Heart right ventricle (tissue), 16 donors: ENCODE data around the gene TM9SF3. TPM values are rescaled to one million over a fixed set of nuclear protein-coding genes. Genes with fewer than 3 reads are reported as not detected.

Source experiments
- ATAC-seq, 8 donors: fragments of 200-7000 bp; cut with Tn5 transposase; one replicate each; pipeline ENCODE4 v1.9.1; 2020; ENCODE audit warnings: mild to moderate bottlenecking in 8 of 8, moderate library complexity in 8 of 8, moderate number of reproducible peaks in 1 of 8
- DNase-seq, 2 donors: peaks; one replicate each; pipeline ENCODE4 v3.0.0-alpha.2; 2020
- H3K27ac ChIP-seq, 10 donors: fragments of 200-600 bp; sonication (generic) in 2 of 10; one replicate each; pipeline versions ENCODE4 v1.5.0 to v1.8.0; 2020 to 2022; ENCODE audit warnings: mild to moderate bottlenecking in 3 of 10
- H3K27me3 ChIP-seq, 7 donors: fragments of 200-600 bp; one replicate each; pipeline ENCODE4 v1.8.0; 2021 to 2022; ENCODE audit warnings: mild to moderate bottlenecking in 2 of 7
- H3K36me3 ChIP-seq, 9 donors: fragments of 200-600 bp; sonication (generic) in 1 of 9; one replicate each; pipeline versions ENCODE4 v1.5.0 to v1.8.0; 2020 to 2022; ENCODE audit warnings: mild to moderate bottlenecking in 2 of 9
- H3K4me1 ChIP-seq, 9 donors: fragments of 200-600 bp; sonication (generic) in 1 of 9; one replicate each; pipeline versions ENCODE4 v1.5.0 to v1.8.0; 2020 to 2022; ENCODE audit warnings: mild to moderate bottlenecking in 4 of 9
- H3K4me3 ChIP-seq, 10 donors: fragments of 200-600 bp; sonication (generic) in 2 of 10; one replicate each; pipeline versions ENCODE4 v1.5.0 to v1.8.0; 2020 to 2022; ENCODE audit warnings: mild to moderate bottlenecking in 7 of 10, moderate library complexity in 2 of 10
- H3K9me3 ChIP-seq, 11 donors: fragments of 200-600 bp in 10 of 11; sonication (generic) in 2 of 11; one replicate each; pipeline versions ENCODE4 v1.5.0 to v1.8.0; 2013 to 2022; ENCODE audit warnings: mild to moderate bottlenecking in 2 of 11, control low read depth in 1 of 11, moderate library complexity in 1 of 11
- CTCF ChIP-seq, 9 donors: fragments of 200-600 bp; sonication (generic) in 2 of 9; IDR thresholded peaks; one replicate each; pipeline versions ENCODE4 v1.5.0 to v1.8.0; 2021 to 2022; ENCODE audit warnings: antibody characterized with exemption in 9 of 9, mild to moderate bottlenecking in 5 of 9, moderate library complexity in 1 of 9
- WGBS, 2 donors: extraction: QIAGEN DNeasy Blood & Tissue Kit; methylation state at CpG; one replicate each; pipeline ENCODE4 v1.1.7; 2013; ENCODE audit warnings: inconsistent platforms in 1 of 2; 5-methylcytosine and 5-hydroxymethylcytosine counted together
- intact Hi-C, 10 donors: fragments of 100-400 bp; cut with DNase I; formaldehyde crosslinking; loops; one replicate each; pipeline versions ENCODE4 v1.11.1 to v1.14.2; 2022
- long read RNA-seq, 3 donors: library from polyadenylated mRNA; unstranded; transcript quantifications; one replicate each; pipeline ENCODE4 v2.0.0, GENCODE V29; 2020 to 2021
- polyA plus RNA-seq, 2 donors: library from polyadenylated mRNA; stranded (reverse); fragments of 200-250 nt; gene quantifications; one replicate each; pipeline ENCODE4 v1.2.3, GENCODE V29; 2013
- total RNA-seq, 10 donors: library from RNA; stranded (reverse); fragmentation: NEBNext Ultra II Directional in 3 of 10; extraction: Animal tissue kit (Norgen Biotek cat#: 25700) in 3 of 10; gene quantifications; one replicate each; pipeline versions ENCODE4 v1.2.1 to v1.2.4, GENCODE V29; 2021 to 2023
- donor health status: Arrhythmogenic right ventricular cardiomyopathy.
- donor health status: ischemic (EF 13 %, LVEDD 7.1; RV severe dilation, severe dysfunction).
- donor health status: healthy with polysubstance abuse.
- donor health status: DM: no; HTN: yes; CAD: no.
- donor health status: DM: no; HTN: no; CAD: no.
- donor health status: ischemic (EF 25% LVEDD 6.9; RV normal size, moderate dysfunction).
- donor health status: ischemic (EF 25% LVEDD 5.7; RV mildly dilated, moderate dysfunction).
- donor health status: healthy.
- donor health status: DM: yes; HTN: yes; CAD: no.
- donor health status: Ischemic cardiomyopathy.
- donor health status: ischemic (EF 35%, LVEDD 5.7; RV mildly dilated, moderate dysfunction).
- donor health status: nonischemic (EF 11% LVEDD 7.7; RV severe dilation, severe dysfunction).
- donor health status: DM: yes; HTN: yes; CAD: no.
- donor health status: PGD.
- donor health status: ischemic (EF 29% LVEDD 5.4; RV normal size, mild dysfunction).
- donor health status: nonischemic (EF 23%, LVEDD 6.1; RV moderate dilation, normal function).

The TM9SF3 gene
- total RNA-seq (10 to 100 TPM; 50.7 to 83.9 (median 62.4) TPM), polyA plus RNA-seq (10 to 100 TPM; 17.5 to 23.2 TPM)
- long read RNA-seq, donor 1, full-length matches to known transcripts, result 255 of 296 reads
- long read RNA-seq, donor 1, partial matches to known transcripts, result 14 of 296 reads
- long read RNA-seq, donor 1, other reads (novel, unspliced or antisense), result 27 of 296 reads
- long read RNA-seq, donor 2, full-length matches to known transcripts, result 242 of 273 reads
- long read RNA-seq, donor 2, partial matches to known transcripts, result 14 of 273 reads
- long read RNA-seq, donor 2, other reads (novel, unspliced or antisense), result 17 of 273 reads
- long read RNA-seq, donor 3, full-length matches to known transcripts, result 17 of 53 reads
- long read RNA-seq, donor 3, partial matches to known transcripts, result 31 of 53 reads
- long read RNA-seq, donor 3, other reads (novel, unspliced or antisense), result 5 of 53 reads

GRCh38 chr10:96586419-96587263 is at the start of gene TM9SF3:
Gene TM9SF3, minus strand, starts transcription at chr10:96587012. Its CDS starts 177 bp downstream, at chr10:96586835.
- Histone ChIP-seq H3K36me3 (no peaks in the 10 kb centered on the region), H3K4me3 (peak within 1 kb of the TSS; percentile 69 to 98 (median 93)), H3K9me3 (no peaks in the 10 kb centered on the region), H3K4me1 (peaks cover 0 to 66% (median 56%) of the 10 kb centered on the region in 9 donors), H3K27me3 (no peaks in the 10 kb centered on the region), H3K27ac (peak within 1 kb of the TSS; percentile 92 to 100 (median 98))
- intact Hi-C loops, result loop anchor here in 4 of 10 donors (2.0 to 10.0 kb wide), 4 partner anchors 32 to 248 kb away; partner anchors contain the start of genes LCOR (in 4 of the 4) and TLL2 (in 1 of the 4)
- DNase-seq (peak; percentile 94 to 95), ATAC-seq (peak; percentile 91 to 96 (median 94))
- 0% methylated on average over 38 to 107 of the region's 107 CpGs for WGBS, 2 donors
- peak in 4 of 9 donors; percentile 12 to 30 (median 28) for TF ChIP-seq CTCF (IDR thresholded peaks at IDR 0.05)

- Histone ChIP-seq H3K27me3 (no peaks in the 10 kb centered on the region), H3K9me3 (no peaks in the 10 kb centered on the region), H3K4me1 (peaks cover 0 to 13% (median 0%) of the 10 kb centered on the region in 9 donors), H3K4me3 (no peak overlapping the region), H3K27ac (no peak overlapping the region), H3K36me3 (peaks cover 0 to 30% (median 0%) of the 10 kb centered on the region in 9 donors)
- ATAC-seq (no peak), DNase-seq (no peak)
- 42 to 44% methylated on average over 1 of the region's 1 CpG for WGBS, 2 donors
- intact Hi-C loops, result no loop called here
- no peak for TF ChIP-seq CTCF (IDR thresholded peaks at IDR 0.05)
These were observed 49.7 kb upstream of the TM9SF3 start for GRCh38 chr10:96636551-96636950.

GRCh38 chr10:96632974-96633710 is 46.3 kb upstream of the TM9SF3 start:
- no peak for DNase-seq
- Histone ChIP-seq H3K36me3 (peaks cover 0 to 27% (median 0%) of the 10 kb centered on the region in 9 donors), H3K4me1 (peaks cover 0 to 13% (median 0%) of the 10 kb centered on the region in 9 donors), H3K4me3 (no peak overlapping the region), H3K27ac (no peak overlapping the region), H3K9me3 (no peaks in the 10 kb centered on the region), H3K27me3 (no peaks in the 10 kb centered on the region)
- no peak for TF ChIP-seq CTCF (IDR thresholded peaks at IDR 0.05)
- WGBS, 2 donors, result 70 to 74% methylated on average over 4 of the region's 4 CpGs
- intact Hi-C loops, result no loop called here
- peak in 1 of 8 donors; percentile 31 for ATAC-seq
